BJ (cell line): ENCODE measurements around the gene PTPDC1. TPM values are rescaled to one million over a fixed set of nuclear protein-coding genes. Genes with fewer than 3 reads are reported as not detected.

Experiments
- CTCF ChIA-PET: fragments of 350-600 bp; formaldehyde crosslinking; extraction: SDS; loops from one replicate; lab custom pipeline; 2021; ENCODE audit warnings: antibody characterized with exemption, inconsistent platforms; lab: Yijun Ruan, JAX
- POLR2A ChIA-PET: fragments of 300-600 bp; sonication (Branson Sonifier 250); formaldehyde crosslinking; extraction: SDS; loops from one replicate; lab custom pipeline; 2021; ENCODE audit warnings: antibody characterized with exemption; lab: Charles Lee
- DNase-seq: peaks from one replicate; pipeline ENCODE4 v3.0.0-alpha.2; 2011; ENCODE audit warnings: low read depth
- H3K27me3 ChIP-seq: 2 replicates; pipeline ENCODE4 v1.6.0; 2011; ENCODE audit warnings: low read length; ENCODE audit not compliant: control insufficient read depth, insufficient read depth
- H3K36me3 ChIP-seq: 2 replicates; pipeline ENCODE4 v1.5.1; 2011; ENCODE audit warnings: low read length; ENCODE audit not compliant: control insufficient read depth, insufficient read depth
- H3K4me3 ChIP-seq: 2 replicates; pipeline ENCODE4 v1.5.1; 2011; ENCODE audit warnings: low read depth, mild to moderate bottlenecking, control low read depth, low read length
- CTCF ChIP-seq: IDR thresholded peaks from 2 replicates; pipeline ENCODE4 v1.5.1; 2011; ENCODE audit warnings: low read depth, mild to moderate bottlenecking, control low read depth, inconsistent platforms, low read length, moderate library complexity; ENCODE audit not compliant: insufficient read depth
- polyA plus RNA-seq: library from polyadenylated mRNA; depleted of rRNA; stranded (reverse); fragments of >200 nt; gene quantifications from 2 replicates; pipeline ENCODE4 v1.2.3, GENCODE V29; 2011

Gene PTPDC1
- polyA plus RNA-seq, 1 experiment = 4.8 TPM

- no peak for DNase-seq
- TF ChIP-seq CTCF = no peak
- no peak overlapping the region for H3K4me3 ChIP-seq
- ChIA-PET CTCF (interaction anchor here (0.9 kb wide), 1 partner anchor 11 kb away, joined by 3 read pairs; no protein-coding TSS in a partner anchor), POLR2A (no interaction called here)
- H3K27me3 ChIP-seq = no peaks in the 10 kb centered on the region; the same call in 1 of the 2 replicates
- H3K36me3 ChIP-seq = no peaks in the 10 kb centered on the region
These were observed 64.2 kb downstream of the PTPDC1 start for GRCh38 chr9:94148419-94148818.

DNA sequence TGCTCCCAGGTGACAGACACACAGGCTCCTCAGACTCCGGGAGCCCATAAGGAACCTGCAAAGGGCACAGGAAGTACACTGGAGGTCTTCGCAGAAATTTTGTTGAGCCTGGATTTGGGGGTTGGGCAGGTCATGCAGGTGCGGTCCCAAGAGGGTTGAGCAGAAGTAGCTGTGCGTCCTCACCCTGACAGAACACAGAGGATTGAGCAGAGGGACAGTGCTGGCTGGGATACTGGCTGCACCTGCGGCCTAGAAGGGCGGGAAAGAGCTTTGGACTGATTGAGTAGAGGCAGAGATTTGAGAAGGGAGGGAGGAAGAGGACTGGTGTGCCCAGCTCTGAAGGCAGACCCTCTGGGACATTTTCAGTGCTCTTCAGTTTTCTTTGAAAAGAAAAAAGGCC, 65.4 kb downstream of the PTPDC1 start:
- no peaks in the 10 kb centered on the region; the same call in 1 of the 2 replicates for H3K27me3 ChIP-seq
- H3K4me3 ChIP-seq = no peak overlapping the region
- H3K36me3 ChIP-seq = no peaks in the 10 kb centered on the region
- TF ChIP-seq CTCF = no peak
- ChIA-PET CTCF (no interaction called here), POLR2A (no interaction called here)
- DNase-seq = no peak

- ChIA-PET POLR2A (no interaction called here), CTCF (no interaction called here)
- TF ChIP-seq CTCF = no peak
- Histone ChIP-seq H3K4me3 (no peak overlapping the region), H3K36me3 (no peaks in the 10 kb centered on the region), H3K27me3 (no peaks in the 10 kb centered on the region; the same call in 1 of the 2 replicates)
- DNase-seq = no peak
These were observed 66.1 kb downstream of the PTPDC1 start for GRCh38 chr9:94150279-94150828.

- Histone ChIP-seq H3K4me3 (no peak overlapping the region), H3K36me3 (no peaks in the 10 kb centered on the region), H3K27me3 (no peaks in the 10 kb centered on the region)
- POLR2A ChIA-PET = no interaction called here
- no peak for DNase-seq
- TF ChIP-seq CTCF = no peak
- CTCF ChIA-PET = no interaction called here
These were observed 66.8 kb downstream of the PTPDC1 start for GRCh38 chr9:94150890-94151650.

GRCh38 chr9:94153905-94154304, 69.6 kb downstream of the PTPDC1 start:
- H3K27me3 ChIP-seq = no peaks in the 10 kb centered on the region
- no peak for DNase-seq
- no peak for TF ChIP-seq CTCF
- ChIA-PET CTCF (no interaction called here), POLR2A (no interaction called here)
- no peak overlapping the region for H3K4me3 ChIP-seq
- H3K36me3 ChIP-seq = no peaks in the 10 kb centered on the region
